Thyroid gland (tissue), 4 donors: Measurements from ENCODE around the gene SORCS2. TPM values are rescaled to one million over a fixed set of nuclear protein-coding genes. Genes with fewer than 3 reads are reported as not detected.
A peak's percentile ranks its signal among the peaks of the same experiment; 100 is the strongest.

Source experiments
- DNase-seq, 2 donors: peaks; one replicate each; pipeline ENCODE4 v3.0.0-alpha.2; 2019
- H3K27ac ChIP-seq, 3 donors: fragments of 200-600 bp; sonication (generic); 1 replicate in 2 of 3; 2 replicates in 1 of 3; pipeline ENCODE4 v1.5.1; 2016 to 2019; ENCODE audit warnings: mild to moderate bottlenecking in 1 of 3, moderate library complexity in 1 of 3
- H3K27me3 ChIP-seq: fragments of 200-600 bp; sonication (generic); one replicate; pipeline ENCODE4 v1.5.1; 2019
- H3K36me3 ChIP-seq, 2 donors: fragments of 200-600 bp; sonication (generic); one replicate each; pipeline ENCODE4 v1.5.1; 2016 to 2019
- H3K4me1 ChIP-seq, 2 donors: fragments of 200-600 bp; sonication (generic); one replicate each; pipeline ENCODE4 v1.5.1; 2017 to 2019
- H3K4me3 ChIP-seq, 3 donors: fragments of 200-600 bp; sonication (generic); replicated peaks in 1 of 3; 1 replicate in 2 of 3; 2 replicates in 1 of 3; pipeline ENCODE4 v1.5.1; 2016; ENCODE audit warnings: mild to moderate bottlenecking in 1 of 3
- H3K9me3 ChIP-seq: fragments of 200-600 bp; sonication (generic); one replicate; pipeline ENCODE4 v1.5.1; 2017
- CTCF ChIP-seq, 6 experiments: fragments of 200-600 bp in 3 of 6; fragments of 450-650 bp in 3 of 6; sonication (generic) in 3 of 6; IDR thresholded peaks; one replicate each; pipeline ENCODE4 v1.5.1; 2016 to 2019; ENCODE audit warnings: antibody characterized with exemption in 6 of 6, mild to moderate bottlenecking in 2 of 6, inconsistent platforms in 1 of 6, moderate library complexity in 1 of 6
- POLR2A ChIP-seq, 2 donors: fragments of 450-650 bp; IDR thresholded peaks; one replicate each; pipeline ENCODE4 v1.6.1; 2017; ENCODE audit warnings: antibody characterized with exemption in 2 of 2, mild to moderate bottlenecking in 2 of 2, moderate library complexity in 1 of 2
- WGBS, 2 donors: methylation state at CpG; one replicate each; pipeline ENCODE4 v1.1.5; 2017; 5-methylcytosine and 5-hydroxymethylcytosine counted together
- intact Hi-C: fragments of 100-400 bp; cut with DNase I; formaldehyde crosslinking; loops from one replicate; pipeline ENCODE4 v1.15.1; 2023
- total RNA-seq, 4 donors: library from RNA; depleted of rRNA; stranded (reverse); fragments of >200 nt; gene quantifications; one replicate each; pipeline ENCODE4 v1.2.3, GENCODE V29; 2016

Gene SORCS2
- total RNA-seq, 4 donors from 2014 or later, result 1.7 to 13.6 (median 3.6) TPM

DNA sequence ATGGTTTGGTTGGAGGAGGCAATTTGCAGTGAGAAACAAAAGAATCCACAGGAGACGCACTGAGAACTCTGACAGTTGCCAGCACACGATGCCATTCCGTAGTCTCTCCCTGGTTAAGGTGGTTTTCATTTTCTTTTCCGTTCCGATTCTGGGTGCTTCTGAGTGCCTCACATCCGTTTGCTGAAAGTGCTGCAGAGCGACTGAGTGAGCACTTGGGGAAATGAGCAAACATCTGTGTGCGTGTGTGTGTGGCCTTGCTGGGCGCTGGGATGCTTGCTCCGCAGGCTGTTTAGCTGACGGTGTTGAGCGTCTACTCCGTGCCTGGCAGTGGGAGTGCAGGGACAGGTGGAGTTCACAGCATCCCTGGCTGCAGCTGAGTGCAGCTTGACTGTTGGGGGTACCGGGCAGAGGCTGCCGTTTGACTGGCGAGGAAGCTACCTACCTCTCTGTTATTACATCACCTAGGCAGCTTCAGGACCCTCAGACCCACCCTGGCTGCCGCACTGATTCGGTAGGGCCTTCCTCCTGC is 49.3 kb downstream of the SORCS2 start:
- intact Hi-C loops, result no loop called here
- TF ChIP-seq CTCF (IDR thresholded peaks at IDR 0.05) (no peak), POLR2A (IDR thresholded peaks at IDR 0.05) (no peak)
- no peak for DNase-seq
- Histone ChIP-seq H3K36me3 (no peaks in the 10 kb centered on the region), H3K27me3 (no peaks in the 10 kb centered on the region), H3K4me3 (no peak overlapping the region), H3K27ac (no peak overlapping the region), H3K9me3 (no peaks in the 10 kb centered on the region), H3K4me1 (no peaks in the 10 kb centered on the region)
- 88 to 91% methylated on average over 17 to 18 of the region's 18 CpGs for WGBS, 2 donors

DNA sequence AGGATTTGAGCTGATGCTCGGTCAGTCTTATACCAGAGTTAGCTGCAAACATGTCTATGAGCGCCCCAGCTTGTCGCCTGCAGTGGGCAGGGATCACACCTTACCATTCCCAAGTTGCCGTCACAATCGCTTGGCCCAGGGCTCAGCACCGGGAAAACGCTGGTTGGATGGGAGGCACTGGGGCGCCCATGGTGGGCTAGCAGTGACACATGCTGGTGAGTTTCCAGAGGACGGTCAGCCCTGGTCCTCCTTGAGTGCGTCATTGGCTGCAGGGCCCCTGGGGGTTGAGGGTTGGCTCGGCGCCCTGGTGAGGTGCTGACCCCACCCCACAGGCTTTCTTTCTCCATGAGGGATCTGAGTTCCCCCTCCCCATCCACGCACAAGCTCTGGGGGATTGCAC is 50.4 kb downstream of the SORCS2 start:
- intact Hi-C loops, result no loop called here
- TF ChIP-seq CTCF (IDR thresholded peaks at IDR 0.05), result no peak
- TF ChIP-seq POLR2A (IDR thresholded peaks at IDR 0.05), result no peak
- WGBS, 2 donors, result 89 to 93% methylated on average over 3 to 12 of the region's 13 CpGs

DNA sequence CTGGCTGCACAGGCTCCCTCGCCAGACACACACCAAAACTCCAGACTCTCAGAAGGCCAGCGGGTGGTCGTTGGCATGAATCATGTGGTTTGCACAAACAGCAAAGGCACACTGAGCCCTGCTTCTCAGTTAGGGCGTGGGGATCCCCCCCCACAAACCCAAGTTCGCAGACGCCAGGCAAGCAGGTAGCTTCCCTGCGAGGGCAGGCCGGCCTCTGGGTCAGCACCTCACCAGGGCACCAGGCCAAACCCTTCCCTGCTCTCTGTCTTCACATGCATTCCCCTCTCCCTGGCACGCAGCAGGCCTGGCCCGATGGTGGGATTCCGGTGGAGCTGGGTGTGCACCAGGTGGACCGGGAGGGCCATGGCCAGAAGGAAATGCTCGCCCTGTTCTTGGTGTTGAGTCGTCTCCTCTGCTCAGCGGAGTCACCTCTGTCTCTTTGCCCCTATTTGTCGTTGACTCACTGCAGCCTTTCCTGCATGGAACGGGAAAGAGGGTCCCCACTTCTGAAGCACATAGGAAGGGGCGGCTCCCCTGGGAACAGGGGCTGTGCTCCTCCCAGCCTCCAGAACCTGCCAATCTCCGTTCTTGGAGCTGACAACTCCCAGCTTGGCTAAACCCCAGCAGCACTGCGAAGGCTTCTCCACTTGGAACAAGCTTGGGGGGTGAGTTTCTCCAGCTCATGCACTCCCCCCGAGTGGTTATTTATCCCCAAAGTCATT is 51.4 kb downstream of the SORCS2 start:
- DNase-seq, result peak in 1 of 2 donors; percentile 19
- 66 to 87% methylated on average over 12 to 21 of the region's 21 CpGs for WGBS, 2 donors
- Histone ChIP-seq H3K27ac (no peak overlapping the region), H3K27me3 (no peaks in the 10 kb centered on the region), H3K4me3 (no peak overlapping the region), H3K4me1 (no peaks in the 10 kb centered on the region), H3K36me3 (no peaks in the 10 kb centered on the region), H3K9me3 (no peaks in the 10 kb centered on the region)
- TF ChIP-seq CTCF (IDR thresholded peaks at IDR 0.05), result no peak
- no peak for TF ChIP-seq POLR2A (IDR thresholded peaks at IDR 0.05)
- intact Hi-C loops, result no loop called here

More for the DNA sequence above, 50.4 kb downstream of the SORCS2 start:
- DNase-seq, result no peak
- H3K27ac ChIP-seq, result no peak overlapping the region
- H3K36me3 ChIP-seq, result no peaks in the 10 kb centered on the region
- H3K9me3 ChIP-seq, result no peaks in the 10 kb centered on the region
- H3K4me1 ChIP-seq, result no peaks in the 10 kb centered on the region
- H3K27me3 ChIP-seq, result no peaks in the 10 kb centered on the region
- no peak overlapping the region for H3K4me3 ChIP-seq

DNA sequence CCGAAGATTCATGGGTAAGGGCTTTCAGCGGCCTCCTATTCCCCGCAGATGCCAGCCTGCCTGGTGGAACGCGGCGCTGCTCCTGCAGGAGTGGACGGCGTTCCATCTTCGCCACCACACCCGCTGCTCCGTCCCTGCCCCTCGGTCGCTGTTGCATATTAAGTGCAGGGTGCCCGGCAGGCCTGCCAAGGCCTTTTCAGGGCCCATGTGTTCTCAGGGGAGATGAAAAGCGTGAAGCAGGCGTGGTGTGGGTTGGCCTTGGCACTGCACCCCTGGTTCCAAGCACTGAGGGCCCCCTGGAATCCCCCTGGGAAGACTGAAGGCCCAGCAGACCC is 52.0 kb downstream of the SORCS2 start:
- DNase-seq, result no peak
- intact Hi-C loops, result no loop called here
- 84 to 87% methylated on average over 16 of the region's 16 CpGs for WGBS, 2 donors
- TF ChIP-seq CTCF (IDR thresholded peaks at IDR 0.05) (no peak), POLR2A (IDR thresholded peaks at IDR 0.05) (no peak)
- H3K4me1 ChIP-seq, result no peaks in the 10 kb centered on the region
- no peaks in the 10 kb centered on the region for H3K27me3 ChIP-seq
- no peak overlapping the region for H3K4me3 ChIP-seq
- no peak overlapping the region for H3K27ac ChIP-seq
- H3K36me3 ChIP-seq, result no peaks in the 10 kb centered on the region
- no peaks in the 10 kb centered on the region for H3K9me3 ChIP-seq

DNA sequence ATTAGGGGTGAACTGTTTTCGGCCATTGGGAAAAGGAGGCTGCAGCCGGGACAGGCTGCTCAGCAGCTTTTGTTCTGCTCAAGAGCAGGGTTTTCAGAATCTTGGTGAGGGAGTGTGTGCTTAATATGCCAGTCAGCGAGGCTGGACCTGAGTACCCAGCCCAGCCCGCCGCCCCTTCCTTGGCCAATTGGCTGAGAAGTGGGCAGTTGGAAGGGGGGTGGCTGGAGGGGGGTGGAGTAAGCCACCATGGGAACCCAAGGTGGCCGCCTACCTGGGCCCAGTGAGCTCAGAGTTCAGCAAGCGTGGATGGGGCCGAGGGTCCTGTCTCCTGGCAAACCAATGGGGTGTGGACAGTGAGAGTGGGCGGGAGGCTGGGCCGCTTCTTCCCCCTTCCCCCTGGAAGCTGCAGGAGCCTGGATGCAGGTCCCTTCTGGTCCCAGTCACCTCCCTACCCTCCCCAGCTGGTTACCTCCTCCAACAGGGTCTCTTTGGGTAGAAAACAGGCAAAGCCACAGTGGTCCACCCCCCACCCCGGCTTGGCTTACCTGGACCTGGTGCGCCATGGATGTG is 52.5 kb downstream of the SORCS2 start:
- no peak for DNase-seq
- Histone ChIP-seq H3K27ac (no peak overlapping the region), H3K36me3 (no peaks in the 10 kb centered on the region), H3K4me3 (no peak overlapping the region), H3K4me1 (no peaks in the 10 kb centered on the region), H3K27me3 (no peaks in the 10 kb centered on the region), H3K9me3 (no peaks in the 10 kb centered on the region)
- TF ChIP-seq POLR2A (IDR thresholded peaks at IDR 0.05), result no peak
- TF ChIP-seq CTCF (IDR thresholded peaks at IDR 0.05), result no peak
- 88 to 91% methylated on average over 9 to 12 of the region's 12 CpGs for WGBS, 2 donors
- intact Hi-C loops, result no loop called here
